Stimulated activated CD8-positive, alpha-beta memory T cell treated with anti-CD3 and anti-CD28 coated beads, Interleukin-7, amount 100 ng/mL, for 4 hours (primary cell): ENCODE results near the gene ANKRD30A.
"Not testable (repeated sequence)": the region's sequence is repeated elsewhere in the genome, so short reads cannot be mapped to it uniquely, and the experiment has no call there.

Experiments
- DNase-seq, 2 donors: peaks; one replicate each; pipeline ENCODE4 v3.0.0-alpha.2; 2020; ENCODE audit warnings: low read depth in 2 of 2

ANKRD30A gene, protein sequence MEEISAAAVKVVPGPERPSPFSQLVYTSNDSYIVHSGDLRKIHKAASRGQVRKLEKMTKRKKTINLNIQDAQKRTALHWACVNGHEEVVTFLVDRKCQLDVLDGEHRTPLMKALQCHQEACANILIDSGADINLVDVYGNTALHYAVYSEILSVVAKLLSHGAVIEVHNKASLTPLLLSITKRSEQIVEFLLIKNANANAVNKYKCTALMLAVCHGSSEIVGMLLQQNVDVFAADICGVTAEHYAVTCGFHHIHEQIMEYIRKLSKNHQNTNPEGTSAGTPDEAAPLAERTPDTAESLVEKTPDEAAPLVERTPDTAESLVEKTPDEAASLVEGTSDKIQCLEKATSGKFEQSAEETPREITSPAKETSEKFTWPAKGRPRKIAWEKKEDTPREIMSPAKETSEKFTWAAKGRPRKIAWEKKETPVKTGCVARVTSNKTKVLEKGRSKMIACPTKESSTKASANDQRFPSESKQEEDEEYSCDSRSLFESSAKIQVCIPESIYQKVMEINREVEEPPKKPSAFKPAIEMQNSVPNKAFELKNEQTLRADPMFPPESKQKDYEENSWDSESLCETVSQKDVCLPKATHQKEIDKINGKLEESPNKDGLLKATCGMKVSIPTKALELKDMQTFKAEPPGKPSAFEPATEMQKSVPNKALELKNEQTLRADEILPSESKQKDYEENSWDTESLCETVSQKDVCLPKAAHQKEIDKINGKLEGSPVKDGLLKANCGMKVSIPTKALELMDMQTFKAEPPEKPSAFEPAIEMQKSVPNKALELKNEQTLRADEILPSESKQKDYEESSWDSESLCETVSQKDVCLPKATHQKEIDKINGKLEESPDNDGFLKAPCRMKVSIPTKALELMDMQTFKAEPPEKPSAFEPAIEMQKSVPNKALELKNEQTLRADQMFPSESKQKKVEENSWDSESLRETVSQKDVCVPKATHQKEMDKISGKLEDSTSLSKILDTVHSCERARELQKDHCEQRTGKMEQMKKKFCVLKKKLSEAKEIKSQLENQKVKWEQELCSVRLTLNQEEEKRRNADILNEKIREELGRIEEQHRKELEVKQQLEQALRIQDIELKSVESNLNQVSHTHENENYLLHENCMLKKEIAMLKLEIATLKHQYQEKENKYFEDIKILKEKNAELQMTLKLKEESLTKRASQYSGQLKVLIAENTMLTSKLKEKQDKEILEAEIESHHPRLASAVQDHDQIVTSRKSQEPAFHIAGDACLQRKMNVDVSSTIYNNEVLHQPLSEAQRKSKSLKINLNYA (N-terminal part only)

DNA sequence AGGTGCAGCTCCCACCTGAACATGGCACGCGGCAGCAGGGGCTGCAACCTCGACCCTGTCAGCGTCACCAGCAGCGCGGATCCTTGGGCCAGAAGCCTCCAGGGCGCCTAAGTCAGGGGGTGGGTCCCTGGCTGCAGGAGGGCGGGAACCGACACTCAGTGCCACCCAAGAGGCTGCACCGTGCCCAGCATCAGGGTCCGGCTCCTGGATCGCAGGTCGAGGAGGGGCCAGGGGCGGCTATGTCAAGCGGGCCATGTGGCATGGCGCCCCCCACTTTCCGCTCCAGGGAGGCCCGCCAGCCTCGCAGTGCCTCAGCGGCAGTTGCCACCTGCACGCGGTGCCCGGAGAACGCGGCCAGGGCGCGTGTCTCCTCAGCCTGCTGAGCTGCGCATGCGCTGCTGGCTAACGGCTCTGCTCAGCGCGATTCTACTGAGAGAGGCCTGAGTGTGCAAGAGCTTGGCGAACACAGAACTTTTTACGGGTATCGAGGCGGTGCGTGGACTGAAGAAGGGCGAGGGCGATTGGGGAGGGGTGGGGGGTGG, at the start of gene ANKRD30A:
TSS of gene ANKRD30A (plus strand) at position 408 of the 542 bp plus-strand sequence. CDS start 190 bp downstream, outside the sequence.
- DNase-seq = no peak

DNA sequence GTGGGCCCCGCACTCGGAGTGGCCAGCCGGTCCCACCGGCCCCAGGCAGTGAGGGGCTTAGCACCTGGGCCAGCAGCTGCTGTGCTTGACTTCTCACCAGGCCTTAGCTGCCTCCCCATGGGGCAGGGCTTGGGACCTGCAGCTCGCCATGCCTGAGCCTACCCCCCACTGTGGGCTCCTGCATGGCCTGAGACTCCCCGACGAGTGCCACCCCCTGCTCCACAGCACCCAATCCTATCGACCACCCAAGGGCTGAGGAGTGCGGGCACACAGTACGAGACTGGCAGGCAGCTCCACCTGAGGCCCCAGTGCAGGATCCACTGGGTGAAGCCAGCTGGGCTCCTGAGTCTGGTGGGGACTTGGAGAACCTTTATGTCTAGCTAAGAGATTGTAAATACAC, 49.3 kb upstream of the ANKRD30A start:
- not testable (repeated sequence) for DNase-seq

DNA sequence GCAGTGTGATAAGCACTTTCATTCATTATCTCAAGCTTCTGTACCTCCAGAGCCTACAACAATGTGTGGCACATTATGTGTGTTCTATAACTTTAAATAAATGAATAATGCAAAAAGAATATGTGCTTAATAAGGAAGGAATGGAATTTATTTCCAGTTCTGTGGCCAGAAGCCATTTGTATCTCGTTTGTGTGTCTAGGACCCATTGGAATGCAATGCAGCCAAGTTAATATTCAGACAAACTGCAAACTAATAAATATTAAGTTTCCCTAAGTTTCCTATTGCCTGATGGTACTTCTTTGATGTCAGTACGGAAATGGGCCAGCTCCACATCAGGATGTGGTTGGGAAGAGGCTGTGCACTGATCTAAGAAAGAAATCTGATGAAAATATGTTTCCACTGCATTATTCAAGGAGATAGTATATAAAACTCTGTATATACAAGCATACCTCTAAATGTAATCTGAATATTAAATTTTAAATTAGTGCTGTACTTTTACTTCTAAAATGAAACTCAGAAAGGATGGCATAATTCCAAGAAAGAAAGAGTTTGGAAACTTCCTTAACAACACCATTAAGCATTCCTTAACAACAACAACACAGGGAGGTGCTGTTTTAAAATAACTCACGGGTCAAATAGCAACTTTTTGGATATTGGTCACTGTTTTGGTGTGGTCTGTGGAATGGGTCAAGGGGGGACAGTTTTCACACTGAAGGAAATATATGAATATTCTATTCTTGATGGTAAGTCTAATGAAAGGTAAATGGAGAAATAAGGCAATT, 29.4 kb upstream of the ANKRD30A start:
- DNase-seq = no peak

DNA sequence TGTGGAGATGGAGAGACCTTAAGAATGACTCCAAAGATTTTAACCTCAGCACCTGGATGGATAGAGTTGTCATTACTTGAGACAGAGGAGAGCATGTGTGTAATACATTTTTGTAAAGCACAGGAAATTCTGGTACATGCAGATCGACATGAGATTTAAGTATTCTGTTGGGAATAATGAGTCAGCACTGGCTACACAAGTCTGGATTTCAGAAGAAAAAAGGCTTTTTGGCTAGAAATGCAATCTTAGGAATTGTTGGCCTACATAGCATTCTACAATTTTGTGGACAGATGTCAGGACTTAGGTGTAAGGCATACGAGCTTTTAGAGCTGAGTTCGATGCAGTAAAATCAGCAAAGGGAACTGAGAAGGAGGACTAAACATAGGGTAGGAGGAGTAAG, 24.1 kb upstream of the ANKRD30A start:
- no peak for DNase-seq

DNA sequence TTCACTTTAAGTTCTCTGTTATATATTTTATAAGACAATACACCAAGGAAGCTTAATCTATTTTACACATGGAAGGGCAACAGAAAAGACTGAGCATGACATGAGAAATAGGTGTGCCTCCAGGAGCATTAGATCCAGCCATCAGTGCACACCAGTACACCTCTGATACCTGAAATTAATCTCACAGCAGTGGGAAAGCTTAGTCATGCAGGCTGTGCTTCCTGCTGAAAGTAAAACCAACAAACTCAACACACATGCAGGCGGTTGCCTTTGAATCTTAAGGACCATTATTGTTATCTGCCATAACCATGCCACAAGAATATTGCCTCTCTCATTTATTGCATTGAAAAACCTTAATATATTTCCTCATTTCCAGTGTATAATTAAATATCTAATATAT, 16.4 kb upstream of the ANKRD30A start:
- DNase-seq = no peak

DNA sequence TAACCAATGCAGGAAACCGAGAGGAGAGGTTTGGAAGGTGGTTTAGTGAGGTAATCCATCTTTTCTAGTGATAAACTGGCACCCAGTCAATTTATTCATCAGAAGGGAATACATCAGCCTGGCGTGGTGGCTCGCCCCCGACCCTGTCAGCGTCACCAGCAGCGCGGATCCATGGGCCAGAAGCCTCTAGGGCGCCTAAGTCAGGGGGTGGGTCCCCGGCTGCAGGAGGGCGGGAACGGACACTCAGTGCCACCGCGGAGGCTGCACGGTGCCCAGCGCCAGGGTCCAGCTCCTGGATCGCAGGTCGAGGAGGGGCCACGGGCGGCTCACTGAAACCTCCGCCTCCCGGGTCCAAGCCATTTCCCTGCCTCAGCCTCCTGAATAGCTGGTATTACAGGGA, 866 bp upstream of the ANKRD30A start:
- no peak for DNase-seq

DNA sequence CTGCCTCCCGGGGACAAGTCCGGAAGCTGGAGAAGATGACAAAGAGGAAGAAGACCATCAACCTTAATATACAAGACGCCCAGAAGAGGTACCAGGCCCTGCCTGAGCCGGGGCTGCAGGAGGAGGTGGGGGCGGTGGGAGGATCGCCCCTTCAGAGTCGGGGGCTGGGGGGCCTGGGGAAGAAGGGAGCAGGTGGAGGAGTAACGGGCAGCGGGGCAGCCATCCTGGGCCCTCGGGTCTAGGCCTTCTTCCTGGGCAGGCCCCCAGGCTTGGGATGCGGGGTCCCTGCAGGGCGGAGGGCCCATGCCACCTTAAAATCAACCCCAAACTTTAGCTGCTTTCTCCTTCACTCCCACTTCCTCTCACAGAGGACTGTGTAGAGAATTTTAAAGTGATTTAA, 523 bp downstream of the ANKRD30A start:
- no peak for DNase-seq

DNA sequence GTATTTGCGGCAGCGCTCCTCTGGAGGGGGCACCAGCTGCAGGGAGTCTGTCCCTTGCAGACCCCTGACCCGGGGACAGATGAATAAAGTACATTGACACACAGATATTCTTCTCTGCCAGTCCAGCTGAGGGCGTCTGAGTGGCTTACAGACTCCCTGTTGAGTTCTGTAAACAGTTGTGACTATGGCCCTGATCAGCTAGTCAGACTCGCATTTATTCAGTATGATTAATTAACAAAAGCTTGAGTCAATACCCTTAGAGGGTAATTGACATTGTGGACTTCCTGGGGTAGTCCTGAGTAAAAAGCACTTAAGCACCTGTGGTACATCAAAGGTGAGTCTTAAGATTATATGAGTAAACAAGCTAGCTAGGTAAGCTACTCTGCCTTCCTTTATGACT, 21.0 kb downstream of the ANKRD30A start:
- DNase-seq = no peak

DNA sequence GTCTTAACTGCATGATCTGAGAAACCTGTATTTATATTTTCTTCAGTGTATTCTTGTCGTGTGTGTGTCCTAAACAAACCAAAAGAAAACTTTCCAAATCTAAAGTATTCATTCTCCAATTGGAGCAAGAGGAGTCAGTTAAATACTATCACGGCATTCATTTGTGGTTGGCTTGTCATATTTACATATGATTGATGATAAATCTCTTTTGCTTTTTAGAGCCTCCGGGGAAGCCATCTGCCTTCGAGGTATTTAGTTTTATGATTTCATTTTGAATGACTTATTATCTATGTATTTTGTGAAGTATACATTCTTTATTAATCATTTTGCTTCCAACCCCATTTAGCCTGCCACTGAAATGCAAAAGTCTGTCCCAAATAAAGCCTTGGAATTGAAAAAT, 37.0 kb downstream of the ANKRD30A start:
- DNase-seq = not testable (repeated sequence)

DNA sequence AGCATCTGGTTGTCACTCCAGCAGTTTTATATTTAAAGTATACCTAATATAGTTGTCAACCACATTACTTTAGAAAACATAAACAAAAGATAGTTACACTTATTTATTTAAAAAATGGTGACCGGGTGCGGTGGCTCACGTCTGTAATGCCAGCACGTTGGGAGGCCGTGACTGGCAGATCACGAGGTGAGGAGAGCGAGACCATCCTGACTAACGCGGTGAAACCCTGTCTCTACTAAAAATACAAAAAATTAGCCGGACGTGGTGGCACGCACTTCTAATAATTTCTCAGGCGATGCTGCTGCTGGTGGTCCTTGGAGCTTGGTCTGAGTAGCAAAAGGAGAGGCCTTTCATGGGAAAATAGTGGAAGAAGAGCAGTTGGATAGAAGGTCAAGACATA, 46.5 kb downstream of the ANKRD30A start:
- not testable (repeated sequence) for DNase-seq

DNA sequence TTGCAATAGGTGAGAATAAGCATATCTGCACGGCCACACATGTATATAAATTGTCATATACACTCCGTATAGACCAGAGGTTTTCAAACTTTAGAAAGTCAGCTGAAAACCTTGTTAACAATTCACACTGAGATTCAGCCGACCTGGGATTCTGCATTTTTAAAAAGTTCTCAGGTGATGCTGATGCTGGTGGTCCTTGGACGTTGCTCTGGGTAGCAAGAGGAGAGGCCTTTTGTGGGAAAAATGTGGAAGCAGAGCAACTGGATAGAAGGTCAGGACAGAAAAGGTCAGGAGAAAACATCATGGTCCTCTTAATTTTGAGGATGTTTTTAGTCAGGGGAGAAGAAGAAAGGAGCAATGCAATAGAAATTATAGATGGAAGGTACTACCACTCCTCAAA, 52.9 kb downstream of the ANKRD30A start:
- DNase-seq = not testable (repeated sequence)

DNA sequence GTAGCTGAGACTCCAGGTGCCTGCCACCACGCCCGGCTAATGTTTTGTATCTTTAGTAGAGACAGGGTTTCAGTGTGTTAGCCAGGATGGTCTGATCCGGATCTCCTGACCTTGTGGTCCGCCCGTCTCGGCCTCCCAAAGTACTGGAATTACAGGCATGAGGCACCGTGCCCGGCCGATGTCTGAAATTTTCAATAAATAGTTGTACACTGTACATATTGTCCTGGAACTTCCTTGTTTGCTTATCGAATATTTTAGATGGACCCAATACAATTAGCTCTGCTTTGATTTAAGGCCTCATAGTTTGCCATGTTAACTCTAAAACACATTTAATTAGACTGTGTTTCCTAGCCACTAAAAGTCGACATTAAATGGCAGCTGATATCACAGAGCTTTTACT, 57.3 kb downstream of the ANKRD30A start:
- DNase-seq = not testable (repeated sequence)

DNA sequence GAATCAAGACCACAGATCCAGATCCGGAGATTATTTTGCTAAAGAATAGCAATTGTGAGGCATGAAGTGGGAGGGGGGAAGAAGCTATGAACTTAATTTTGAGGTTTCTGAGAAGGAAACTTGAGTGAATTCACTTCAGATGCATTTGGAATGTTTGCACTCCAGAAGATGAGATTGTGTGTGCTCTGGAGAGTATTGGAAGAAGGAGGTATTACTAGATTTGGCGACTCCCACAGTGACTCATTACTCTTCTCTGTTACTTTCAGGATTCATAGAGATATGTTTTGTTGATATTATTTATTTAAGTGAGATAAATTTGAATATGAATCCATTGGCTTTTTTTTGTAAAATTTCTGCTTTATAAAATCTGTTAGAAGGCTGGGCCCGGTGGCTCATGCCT, 80.7 kb downstream of the ANKRD30A start:
- DNase-seq = no peak

DNA sequence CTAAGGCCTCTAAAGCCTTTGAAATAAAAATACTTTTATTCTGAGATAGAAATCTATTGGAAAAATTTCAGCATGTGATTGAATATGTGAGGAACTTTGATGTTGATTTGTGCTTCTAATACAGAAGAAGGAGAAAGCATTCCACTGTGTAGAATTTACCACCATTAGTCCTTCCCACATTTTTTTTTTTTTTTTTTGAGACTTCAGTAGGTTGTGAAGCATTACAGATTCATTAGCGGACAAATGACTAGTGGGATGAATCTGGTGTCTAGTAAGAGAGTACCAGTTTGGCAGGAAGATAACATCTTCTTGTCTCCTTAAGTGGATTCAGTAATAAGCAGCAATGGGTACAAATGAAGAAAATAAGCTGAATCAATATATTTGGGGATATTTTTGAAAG, 95.5 kb downstream of the ANKRD30A start:
- DNase-seq = no peak

DNA sequence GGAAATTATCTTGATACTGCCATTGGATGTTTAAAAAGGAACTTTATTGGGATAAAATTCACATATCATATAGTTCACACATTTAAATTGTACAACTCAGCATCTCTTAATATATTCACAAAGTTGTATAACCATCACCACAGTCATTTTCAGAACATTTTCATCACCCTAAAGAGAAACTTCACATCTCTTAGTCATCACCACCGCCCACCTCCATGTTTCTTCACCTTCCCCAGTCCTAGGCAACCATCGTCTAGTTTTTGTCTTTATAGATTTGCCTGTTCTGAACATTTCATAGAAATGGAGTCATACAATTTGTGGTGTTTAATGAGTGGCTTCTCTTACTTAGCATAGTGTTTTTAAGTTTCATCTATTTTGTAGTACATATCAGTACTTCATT, 96.6 kb downstream of the ANKRD30A start:
- no peak for DNase-seq

DNA sequence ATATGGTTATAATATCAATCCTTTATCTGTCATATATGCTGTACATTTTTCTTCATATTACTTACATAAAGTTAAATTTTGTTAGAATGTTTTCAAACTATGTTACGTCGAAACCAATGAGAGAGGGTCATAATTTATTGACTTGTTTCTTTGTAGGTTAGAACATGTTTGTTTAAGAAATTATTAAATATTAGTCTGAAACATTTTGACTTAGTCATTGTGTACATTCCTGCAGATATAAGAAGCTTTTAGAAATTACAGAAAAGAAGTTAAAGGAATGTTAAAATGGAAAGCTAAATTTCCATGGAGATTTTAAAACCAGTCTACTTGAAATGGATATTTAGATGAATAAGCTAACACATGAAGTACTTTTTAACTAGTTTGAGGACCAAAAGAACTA, 99.8 kb downstream of the ANKRD30A start:
- no peak for DNase-seq

DNA sequence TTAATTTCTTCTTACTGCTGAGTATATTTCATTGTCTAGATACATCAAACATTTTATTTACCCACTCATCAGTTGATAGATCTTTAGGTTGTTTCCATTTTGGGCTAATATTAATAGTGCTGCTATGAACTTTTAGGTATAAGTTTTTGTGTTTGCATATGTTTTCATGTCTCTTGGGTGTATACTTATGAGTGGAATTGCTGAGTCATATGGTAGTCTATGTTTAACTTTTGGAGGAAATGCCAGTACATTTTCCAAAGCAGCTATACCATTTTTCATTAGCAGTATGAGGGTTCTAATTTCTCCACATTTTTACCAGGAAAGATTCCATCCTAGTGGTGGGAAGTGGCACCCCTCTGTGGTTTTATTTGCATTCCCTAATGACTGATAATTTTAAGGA, 101.1 kb downstream of the ANKRD30A start:
- no peak for DNase-seq

DNA sequence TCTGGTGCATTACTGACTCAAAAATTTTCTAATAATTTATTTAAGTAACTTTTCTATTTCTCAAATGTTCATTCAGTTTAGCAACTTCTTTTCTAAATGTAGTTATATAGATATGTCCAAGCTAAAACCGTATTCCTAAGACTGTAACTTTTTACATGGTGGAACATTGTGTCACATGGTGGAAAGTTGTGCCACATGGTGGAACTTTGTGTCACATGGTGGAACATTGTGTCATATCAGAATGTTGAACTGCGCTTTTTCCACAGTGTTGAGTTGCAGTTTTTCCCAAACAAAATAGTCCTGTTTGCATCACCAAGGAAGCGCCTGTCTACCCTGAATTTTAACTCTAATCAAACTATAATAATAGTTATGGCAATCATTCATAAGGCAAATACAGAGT, 109.3 kb downstream of the ANKRD30A start:
- DNase-seq = no peak

DNA sequence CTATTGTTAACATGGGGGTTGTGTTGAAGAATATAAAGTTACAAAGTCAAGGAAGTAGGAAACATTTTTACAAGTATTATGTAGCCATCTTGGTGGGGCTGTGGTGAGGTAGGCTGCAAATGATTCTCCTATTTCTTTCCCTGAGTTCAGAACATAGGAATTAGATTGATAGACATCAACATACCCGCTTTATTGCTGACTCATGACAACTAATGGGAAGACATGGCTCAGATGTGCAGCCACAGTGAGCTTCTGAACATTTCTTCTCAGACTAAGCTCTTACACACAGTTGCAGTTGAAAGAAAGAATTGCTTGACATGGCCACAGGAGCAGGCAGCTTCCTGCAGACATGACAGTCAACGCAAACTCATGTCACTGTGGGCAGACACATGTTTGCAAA, 110.7 kb downstream of the ANKRD30A start:
- DNase-seq = no peak

DNA sequence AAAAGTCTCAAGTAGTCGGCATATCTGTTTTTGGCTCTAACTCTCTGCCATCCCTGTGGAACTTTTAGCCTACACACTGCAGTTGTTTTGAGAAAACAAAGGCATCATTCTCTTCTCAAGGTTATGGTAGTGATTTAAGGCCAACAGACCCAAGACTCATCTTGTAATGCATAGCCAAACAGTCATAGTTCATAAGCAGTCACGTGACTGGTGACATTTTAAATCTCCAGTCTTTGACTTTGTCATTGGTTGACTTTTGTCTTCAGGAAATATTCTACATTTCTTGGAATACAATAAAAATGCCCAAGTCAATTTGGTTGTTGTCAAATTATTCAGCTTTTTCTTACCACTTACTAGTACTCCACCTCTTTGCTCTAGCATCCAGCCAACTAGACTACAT, 114.8 kb downstream of the ANKRD30A start:
- no peak for DNase-seq

DNA sequence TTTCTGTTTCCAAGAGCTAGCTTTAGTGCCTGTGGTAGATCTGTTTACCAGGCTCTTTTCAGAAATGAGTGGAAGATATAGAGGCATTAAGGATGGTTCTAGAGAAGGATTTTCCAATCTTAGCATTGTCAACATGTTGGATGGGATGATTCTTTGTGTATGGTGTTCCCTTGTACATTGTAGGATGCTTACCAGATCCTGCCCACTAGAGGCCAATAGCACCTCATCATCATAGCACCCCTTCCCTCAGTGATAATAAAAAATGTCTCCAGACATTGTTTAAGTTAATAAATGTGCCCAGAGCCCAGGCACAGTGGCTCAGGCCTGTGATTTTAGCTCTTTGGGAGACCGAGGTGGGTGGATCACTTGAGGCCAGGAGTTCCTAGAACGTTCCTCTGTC, 121.2 kb downstream of the ANKRD30A start:
- no peak for DNase-seq
